IPS-18c (cell line): Measurements from ENCODE around the gene SLC24A2.

Source experiments
- H3K4me3 ChIP-seq: 2 replicates; pipeline ENCODE4 v1.7.0; 2013; ENCODE audit warnings: low read depth, mild to moderate bottlenecking, low read length, moderate library complexity; ENCODE audit not compliant: insufficient read depth
- H3K9me3 ChIP-seq: one replicate; pipeline ENCODE4 v1.6.1; 2013; ENCODE audit warnings: mild to moderate bottlenecking, low read length, moderate library complexity; ENCODE audit not compliant: control insufficient read depth, insufficient read depth

Gene SLC24A2

DNA sequence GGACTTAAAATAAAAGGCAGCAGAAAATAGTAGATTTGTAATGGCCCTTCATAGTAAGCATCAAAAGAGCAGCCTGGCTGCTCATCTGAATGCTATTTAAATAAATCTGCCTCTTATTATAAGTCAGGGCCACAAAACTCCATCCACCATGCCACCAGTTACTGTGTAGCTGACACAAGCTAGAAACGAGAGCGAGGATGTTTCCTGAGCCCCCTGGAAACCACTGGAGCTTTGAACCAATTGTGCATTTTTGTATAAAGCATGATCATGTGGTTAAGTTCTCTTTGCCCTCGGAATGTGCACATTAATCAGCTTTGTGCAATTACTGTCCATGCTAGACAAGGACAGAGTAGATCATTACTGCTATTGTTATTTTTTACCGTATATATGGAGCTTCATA, 17.4 kb downstream of the SLC24A2 start:
- H3K4me3 ChIP-seq, result no peak overlapping the region
- H3K9me3 ChIP-seq, result no peaks in the 10 kb centered on the region

DNA sequence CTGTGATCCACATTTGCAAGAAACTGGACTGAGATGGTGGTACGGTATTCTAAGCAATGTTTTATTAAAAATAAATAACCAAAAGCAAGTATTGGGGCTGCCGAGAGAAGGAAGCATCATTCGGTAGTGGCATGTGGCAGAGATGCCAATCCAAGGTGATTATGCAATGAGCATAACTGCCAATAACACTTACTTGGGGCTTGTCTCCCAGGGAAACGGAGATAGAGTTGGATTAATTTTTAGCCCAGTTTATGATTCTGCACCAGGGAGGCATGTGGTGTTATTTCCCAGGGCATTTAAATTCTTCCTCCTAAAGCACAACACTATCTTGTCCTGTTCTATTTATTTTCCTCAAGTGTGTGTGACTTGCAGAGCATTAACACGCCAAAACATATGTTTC, 17.9 kb downstream of the SLC24A2 start:
- Histone ChIP-seq H3K9me3 (no peaks in the 10 kb centered on the region), H3K4me3 (no peak overlapping the region)

DNA sequence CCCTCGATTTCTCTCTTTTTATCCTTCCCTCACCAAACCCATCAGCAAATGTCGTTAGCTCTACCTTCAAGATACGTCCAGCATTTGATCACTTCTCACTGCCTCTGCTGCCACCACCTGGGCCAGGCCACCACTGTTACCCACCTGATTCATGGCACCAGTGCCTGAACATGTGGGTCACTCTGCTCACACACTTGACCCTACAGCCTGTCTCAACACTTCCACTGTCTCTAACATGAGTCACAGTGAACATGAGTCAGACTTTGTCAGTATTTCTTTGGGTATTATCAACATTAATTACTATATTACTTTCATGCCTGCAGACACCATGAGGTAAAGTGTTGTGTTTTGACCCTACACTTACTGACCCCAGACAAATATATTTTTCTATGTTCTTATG, 19.6 kb downstream of the SLC24A2 start:
- Histone ChIP-seq H3K4me3 (no peak overlapping the region), H3K9me3 (peaks cover 3% of the 10 kb centered on the region)

DNA sequence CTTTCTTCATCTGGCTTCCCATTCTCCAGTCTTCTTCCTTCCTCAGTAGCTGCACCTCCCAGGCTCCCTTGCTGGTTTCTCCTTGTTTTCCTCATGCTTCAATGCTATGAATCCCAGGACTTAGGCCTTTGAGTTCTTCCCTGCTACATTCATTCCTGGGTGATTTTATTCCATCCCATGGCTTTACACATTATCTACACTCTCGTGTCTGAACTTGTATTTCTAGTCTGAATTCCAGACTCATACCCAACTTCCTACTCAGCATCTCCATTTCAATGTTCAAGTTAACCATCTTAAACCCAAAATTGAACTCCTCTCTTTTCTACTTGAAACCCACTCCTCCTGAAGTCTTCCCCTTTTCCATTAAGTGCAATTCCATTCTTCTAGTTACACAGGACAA, 20.0 kb downstream of the SLC24A2 start:
- no peak overlapping the region for H3K4me3 ChIP-seq
- H3K9me3 ChIP-seq, result peaks cover 3% of the 10 kb centered on the region

GRCh38 chr9:19759066-19759465, 29.8 kb downstream of the SLC24A2 start:
- H3K9me3 ChIP-seq, result no peaks in the 10 kb centered on the region
- no peak overlapping the region for H3K4me3 ChIP-seq

- no peaks in the 10 kb centered on the region for H3K9me3 ChIP-seq
- H3K4me3 ChIP-seq, result no peak overlapping the region
These were observed 31.1 kb downstream of the SLC24A2 start for GRCh38 chr9:19757745-19758144.

DNA sequence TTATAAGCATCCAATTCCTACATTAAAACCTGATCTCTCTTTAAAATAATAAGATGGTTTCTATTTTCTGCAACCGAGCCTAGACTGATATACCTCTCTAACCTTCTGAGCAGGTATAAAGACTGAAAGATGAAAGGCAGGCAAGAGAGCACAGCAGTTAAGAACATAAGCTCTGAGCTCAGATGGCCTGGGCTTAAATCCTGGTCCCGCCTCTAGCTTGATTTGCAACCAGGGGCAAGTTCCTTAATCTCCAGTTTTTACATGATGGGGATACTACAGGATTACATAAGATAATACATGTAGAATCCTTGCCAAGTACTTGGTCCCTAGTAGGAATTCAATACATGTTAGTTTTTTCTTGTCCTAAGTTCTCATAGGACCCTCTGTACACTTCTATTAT, 33.9 kb downstream of the SLC24A2 start:
- Histone ChIP-seq H3K4me3 (no peak overlapping the region), H3K9me3 (no peaks in the 10 kb centered on the region)

- no peaks in the 10 kb centered on the region for H3K9me3 ChIP-seq
- no peak overlapping the region for H3K4me3 ChIP-seq
These were observed 40.3 kb downstream of the SLC24A2 start for GRCh38 chr9:19748278-19749126.

DNA sequence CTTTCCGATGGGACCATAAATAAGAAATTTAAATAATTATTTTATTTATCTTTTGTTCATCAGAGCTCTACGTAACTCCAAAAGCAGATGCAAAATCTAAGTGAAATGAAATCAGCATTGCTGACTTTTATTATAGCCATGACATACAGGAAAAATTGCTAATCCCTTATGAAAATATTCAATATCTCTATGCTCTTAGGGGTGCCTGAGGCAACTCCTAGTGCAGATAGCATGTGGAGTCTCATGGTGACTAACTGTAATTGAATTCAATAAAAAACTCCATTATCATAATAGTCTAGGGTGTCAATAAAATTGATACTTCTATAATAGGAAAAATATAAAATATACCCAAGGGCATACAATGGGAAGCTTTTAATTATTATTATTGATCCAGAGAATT, 42.6 kb downstream of the SLC24A2 start:
- Histone ChIP-seq H3K9me3 (no peaks in the 10 kb centered on the region), H3K4me3 (no peak overlapping the region)

GRCh38 chr9:19741178-19741577, 47.7 kb downstream of the SLC24A2 start:
- no peak overlapping the region for H3K4me3 ChIP-seq
- no peaks in the 10 kb centered on the region for H3K9me3 ChIP-seq
